HPDE6-E6E7 (cell line): Measurements from ENCODE around the gene CACNA1C.

Source experiments
- DNase-seq: peaks from one replicate; pipeline ENCODE4 v3.0.0; 2011; ENCODE audit warnings: missing footprints; ENCODE audit errors: extremely low spot score

The CACNA1C gene

DNA sequence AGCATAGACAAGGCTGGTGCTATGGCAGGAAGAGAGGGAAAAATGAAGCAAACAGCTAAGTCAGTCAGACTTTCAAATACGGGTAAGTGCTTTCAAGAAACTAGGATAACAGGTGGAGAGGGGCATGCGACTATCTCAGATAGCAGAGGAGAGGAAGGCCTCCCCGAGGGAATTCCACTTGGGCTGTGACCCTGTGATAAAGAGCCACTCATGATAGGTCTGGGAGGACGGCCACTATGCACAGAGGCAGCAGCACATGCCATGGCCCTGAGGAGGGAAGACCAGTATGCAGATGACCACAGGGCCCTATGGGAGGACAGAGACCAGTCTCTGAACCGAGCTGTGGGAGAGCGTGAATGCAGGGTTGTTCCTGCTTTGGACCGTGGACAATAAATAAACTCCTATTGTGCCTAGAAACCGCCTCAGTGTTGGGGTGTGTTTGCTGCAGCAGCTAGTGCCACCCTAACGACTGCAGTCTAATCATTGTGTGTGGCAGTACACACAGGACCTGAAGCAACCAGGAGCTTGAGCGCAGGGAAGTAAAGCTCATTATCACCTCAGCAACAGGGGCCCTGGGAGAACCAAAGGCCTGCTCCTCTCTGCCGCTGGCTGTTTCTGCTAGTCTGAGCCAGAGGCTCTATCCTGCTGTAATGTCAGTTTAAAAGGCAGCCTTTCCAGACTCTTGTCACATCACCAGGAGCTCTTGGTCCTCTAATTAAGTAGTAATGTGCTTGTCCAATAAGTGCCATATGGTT is 119.1 kb downstream of the CACNA1C start:
- no peak for DNase-seq

DNA sequence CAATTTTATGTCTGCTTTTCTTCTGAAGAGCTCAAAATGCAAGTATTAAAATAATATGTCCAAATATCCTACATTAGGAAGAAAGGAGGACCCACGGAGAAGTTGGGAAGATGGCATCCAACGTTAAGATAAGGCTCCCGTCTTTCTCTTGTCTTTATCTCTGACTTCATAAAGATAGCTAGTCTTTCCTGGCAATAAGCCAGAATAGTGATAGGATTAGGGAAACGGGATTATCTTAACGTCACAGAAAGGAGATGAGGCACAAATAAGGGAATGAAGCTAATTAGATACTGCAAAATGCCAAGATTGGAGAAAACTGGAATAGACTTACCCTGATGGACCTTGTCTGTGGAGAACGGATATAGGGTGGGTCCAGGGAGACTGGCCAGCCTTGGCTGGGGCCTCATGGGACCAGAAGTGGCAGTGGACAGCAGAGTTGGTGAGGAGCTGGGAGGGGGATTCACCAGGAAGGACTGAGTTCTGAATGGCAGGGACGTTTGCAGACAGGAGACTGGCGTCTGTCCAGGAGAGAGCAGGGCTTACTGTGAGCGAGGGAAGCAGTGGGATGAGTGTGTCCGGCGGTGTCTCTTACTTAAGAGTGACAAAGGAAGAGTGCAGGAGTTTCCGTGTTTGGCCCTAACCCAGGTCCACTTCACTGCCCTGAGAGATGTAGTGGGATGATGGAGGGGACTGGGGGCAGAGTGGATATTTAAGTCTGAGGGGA is 119.9 kb downstream of the CACNA1C start:
- DNase-seq: no peak

DNA sequence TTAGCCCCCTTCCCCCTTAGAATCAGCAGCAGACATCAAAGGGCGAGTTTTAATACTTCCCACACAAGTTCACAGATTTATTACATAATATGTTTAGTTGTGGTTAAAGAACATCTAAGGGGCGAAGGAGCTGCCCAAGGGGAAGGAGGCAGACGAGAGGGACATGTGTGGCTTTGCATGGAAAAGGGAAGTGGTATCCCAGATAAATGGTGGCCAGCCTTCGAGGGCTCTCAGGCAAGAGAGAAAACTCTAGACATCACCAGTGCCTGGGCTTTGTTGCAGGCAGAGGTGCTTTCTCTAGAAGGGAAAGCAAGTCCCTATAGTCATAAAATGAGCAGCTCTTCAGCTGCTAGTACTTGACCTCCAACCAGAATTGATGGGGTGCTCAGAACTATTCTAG is 121.2 kb downstream of the CACNA1C start:
- no peak for DNase-seq

DNA sequence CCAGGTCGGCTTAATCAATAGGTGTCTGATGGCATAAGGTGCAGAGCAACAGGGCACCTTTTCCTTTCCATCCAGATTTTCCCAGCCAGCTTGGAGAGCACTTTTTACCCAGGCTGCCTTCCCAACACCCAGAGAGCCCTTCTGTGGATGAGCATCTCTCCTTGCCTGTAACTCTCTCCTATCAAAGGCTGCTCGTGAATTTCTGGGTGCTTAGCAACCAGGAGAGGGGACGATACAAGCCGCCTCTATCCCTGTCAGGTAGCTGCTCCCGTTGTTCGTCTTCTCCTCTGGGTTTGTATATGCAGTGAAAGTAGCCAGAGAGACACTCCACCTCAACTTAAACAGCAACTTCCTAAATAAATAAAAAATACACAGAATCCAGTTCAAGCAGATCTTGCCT is 124.2 kb downstream of the CACNA1C start:
- no peak for DNase-seq

DNA sequence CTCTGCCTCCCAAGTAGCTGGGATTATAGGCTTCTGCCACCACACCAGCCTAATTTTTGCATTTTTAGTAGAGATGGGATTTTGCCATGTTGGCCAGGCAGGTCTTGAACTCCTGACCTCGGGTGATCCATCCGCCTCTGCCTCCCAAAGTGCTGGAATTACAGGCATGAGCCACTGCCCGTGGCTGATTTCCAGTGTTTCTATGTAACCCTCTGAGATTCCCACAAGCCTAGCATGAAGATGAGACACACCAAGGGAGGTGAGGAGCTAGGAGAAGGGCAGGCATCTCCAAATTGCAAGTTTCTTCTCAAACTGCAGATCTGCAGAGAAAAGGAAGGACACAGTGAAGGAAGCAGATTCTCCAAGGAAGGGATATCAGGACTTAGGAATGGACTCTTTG is 125.0 kb downstream of the CACNA1C start:
- no peak for DNase-seq

DNA sequence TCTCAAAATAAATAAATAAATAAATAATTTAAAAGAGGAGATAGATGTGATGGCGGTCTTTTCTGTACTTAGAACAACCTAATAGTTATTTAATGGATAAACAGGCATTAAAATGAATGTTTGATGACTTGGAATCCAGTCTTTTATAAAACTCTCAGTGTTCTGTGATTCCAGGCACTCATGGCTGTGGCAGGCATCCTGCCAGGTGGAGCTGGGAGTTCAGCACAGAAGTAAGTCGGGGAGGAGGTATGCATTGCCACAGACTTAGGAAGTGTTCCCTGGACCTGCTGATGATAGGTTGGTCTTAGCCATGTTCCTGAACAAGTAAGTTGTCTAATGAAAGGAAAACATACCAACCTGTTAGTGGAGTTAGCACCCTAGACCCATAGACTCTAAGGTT is 126.3 kb downstream of the CACNA1C start:
- no peak for DNase-seq

DNA sequence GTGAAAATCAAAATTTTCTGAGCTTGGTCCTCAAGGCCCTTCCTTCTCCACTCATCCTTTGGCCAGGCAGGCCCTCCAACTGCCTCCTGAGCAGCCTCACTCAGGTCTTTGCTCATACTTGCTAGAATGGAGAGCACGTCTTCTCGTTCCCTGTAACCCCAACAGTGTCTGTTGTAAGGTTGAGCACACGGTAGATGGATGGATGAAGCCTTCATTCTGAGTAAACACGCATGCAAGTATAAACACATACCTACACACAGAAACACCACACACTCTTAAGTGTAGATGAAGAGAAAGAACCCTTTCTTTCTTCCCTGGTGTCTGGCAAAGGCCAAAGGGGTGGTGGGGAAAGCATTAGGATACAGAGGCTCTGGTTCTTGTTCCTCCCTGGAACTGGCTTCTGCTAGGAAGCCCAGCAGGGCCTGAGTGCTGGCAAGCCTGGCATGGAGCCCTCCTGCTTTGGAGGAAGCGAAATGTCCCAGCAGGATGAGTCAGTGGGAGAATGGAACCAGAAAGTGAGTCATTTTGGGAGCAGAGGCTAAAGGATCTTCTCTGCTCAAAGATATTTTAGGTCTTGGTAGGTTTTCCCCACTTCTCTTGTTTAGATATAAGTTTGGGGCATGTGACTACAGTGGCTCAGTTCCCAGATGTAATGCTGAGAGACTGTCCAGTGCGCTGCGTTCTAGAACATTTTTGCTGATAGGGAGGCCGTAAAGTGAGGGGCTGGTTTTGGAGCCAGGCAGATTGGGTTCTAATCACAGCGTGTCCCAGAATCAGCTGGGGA is 127.4 kb downstream of the CACNA1C start:
- DNase-seq: no peak

DNA sequence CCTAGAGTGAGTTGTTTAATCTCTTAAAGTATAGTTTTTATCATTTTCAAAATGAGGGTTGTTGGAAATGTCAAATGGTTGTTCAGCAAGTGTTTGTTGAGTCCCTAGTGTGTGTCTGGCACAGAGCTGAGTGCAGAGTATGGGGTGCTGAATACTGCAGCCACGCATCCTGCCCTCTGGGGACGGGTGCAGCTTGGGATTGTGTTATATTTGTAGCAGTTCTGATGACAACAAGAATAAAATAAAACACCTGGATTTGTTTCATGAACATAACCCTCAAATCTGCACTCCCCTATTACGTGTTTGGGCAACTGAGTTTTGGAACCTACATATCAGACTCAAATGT is 127.9 kb downstream of the CACNA1C start:
- no peak for DNase-seq

DNA sequence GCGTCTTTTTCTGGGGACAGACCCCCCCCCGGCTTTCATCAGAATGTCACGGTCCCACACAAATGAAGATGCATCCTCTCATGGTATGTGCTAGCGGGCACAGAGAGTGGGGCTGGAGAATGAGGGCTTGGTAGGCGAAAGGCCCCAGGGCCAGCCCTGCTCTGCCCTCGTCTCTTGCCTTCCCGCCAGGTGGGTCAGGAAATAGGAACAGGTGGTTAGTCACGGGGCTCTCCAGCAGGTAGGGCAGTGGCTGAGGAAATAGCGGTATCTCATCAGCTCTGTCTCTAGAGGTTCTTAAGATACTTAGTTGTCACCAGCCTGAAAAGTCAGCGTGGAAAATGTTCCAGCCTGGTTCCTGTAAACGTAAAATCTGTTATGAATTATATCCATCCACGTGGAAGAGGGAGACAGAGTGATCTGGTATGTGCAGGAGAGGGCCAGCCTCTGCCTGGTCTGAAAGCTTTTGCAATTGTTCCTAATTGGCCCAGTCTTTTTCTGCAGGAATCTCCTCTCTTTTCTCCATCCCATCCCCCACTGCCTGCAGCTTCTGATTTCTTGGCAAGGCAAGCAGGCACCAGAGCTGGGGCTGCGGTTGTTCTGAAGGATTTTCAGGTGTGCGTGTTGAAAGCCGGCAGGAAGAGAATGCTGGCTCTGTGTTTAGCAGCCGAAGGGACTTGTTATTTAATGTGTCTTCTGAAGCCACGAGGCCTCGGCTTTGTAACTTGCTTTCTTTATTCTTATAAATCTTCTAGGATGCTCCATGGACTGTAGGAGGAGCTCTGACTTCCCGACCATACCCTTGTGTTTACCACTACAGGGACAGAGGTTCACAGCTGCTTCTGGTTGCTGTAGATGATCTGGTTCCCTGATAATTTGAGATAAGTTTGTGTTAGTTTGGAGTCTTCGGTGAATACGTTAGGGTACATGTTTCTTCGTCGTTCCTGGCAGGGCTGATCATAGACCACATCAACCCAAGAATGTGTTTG is 131.1 kb downstream of the CACNA1C start:
- DNase-seq: no peak

DNA sequence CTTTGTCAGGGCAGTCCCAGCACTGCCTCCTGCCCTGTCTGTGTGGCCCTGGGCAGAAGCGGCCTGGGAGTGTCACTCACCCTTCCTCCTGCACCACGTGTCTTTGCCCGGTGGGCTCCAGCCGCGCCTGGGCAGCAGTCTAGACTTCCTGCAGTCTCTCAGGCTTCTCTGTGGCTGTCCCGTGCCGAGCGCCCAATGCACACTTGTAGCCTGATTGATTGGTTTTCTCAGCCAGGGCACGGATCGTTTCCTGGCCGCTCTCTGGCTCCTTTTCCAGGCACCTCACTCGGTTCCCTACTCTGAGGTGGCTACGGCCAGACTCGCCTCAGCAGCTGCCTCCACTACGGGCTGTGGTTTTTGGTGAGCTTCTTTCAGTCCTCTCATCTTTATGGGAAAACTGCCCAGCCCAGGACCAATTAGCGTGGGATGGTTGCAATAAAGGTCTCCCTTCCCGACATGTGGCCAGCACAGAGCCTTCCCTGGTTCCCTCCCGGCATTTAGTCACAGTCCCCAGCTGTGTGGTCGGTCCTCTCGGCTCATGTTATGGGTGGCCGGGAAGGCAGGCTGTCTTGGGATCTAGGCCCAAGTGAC is 133.1 kb downstream of the CACNA1C start:
- no peak for DNase-seq

DNA sequence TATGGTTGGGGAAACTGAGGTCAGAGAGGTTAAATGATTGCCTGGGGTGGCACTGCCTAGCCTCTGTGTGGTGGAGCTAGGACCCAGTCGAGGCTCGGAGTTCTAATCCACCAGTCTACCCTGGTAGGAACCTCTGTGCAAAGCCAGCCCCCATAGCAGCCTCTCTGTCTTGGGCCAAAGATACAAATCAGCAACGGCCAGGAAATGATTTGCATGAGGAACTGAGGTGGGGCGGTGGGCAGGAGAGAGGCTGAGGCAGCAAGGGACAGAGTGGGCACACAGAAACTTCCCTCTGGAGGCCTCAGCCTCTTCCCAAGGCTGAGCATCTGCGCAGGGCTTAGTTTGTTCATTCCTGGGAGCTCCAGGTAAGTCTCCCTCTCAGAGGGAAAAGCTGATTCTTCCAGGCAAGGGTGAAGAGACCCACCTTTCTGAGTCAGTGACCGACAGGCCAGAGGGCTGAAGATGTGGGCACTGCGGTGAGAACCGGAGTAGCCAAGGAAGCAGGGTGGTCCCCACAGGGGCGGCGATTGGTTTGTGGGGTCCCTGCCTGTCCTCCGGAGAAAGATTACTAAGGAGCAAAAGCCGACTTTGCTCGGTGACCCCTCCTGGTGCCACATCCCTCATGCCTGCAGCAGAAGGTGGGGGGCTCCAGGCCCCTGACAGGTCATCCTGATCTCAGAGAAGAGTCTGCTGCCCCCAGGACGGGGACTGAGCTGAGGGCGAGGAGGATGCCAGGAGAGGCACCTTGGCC is 134.6 kb downstream of the CACNA1C start:
- no peak for DNase-seq

DNA sequence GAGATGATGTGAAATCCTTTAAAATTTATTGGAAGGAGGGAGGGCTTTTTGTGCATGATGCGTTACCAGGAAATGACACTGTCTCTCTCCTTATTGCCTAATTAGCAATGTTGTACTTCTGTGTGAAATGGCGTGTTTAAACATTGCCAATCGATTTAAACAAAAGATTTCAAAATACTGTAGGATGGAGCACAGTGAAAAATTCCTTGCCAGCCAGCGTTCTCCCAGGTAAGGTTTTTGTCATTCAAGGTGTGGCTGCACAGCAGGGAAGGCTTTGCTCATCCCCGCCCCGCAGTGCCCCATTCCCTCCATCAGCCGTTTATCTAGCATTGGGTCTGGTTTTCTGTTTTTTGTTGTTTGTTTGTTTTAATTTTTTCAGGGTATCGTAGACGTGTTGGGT is 137.3 kb downstream of the CACNA1C start:
- DNase-seq: no peak

DNA sequence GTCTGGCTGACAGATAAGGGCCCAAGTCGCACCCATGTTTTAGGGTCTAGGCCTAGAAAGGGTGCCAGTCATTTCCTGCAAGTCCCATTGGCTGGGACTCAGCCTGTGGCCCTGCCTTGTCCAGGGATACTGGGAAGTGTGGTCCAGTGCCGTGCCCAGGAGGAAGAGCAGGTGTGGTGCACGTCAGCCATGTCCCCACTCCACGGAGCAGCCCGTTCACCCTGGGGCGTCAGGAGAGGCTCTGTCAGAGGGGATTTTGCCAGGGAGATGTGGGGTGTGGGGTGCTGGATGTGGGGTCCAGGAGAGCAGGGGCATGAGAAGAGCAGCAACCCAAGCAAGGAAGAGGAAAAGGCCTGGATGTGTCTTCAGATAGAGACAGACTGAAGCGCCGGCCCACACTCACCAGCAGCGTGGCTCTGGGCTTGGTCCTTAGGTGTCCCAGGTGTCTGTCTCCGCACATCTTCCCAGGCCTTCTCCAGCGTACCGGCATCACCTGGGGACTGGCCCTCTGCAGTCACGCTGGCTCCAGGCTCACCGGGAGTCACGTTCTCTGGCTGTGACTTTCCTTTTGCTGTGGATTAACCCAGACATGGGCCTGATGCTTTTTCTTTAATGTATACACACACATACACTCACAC is 138.2 kb downstream of the CACNA1C start:
- DNase-seq: no peak

DNA sequence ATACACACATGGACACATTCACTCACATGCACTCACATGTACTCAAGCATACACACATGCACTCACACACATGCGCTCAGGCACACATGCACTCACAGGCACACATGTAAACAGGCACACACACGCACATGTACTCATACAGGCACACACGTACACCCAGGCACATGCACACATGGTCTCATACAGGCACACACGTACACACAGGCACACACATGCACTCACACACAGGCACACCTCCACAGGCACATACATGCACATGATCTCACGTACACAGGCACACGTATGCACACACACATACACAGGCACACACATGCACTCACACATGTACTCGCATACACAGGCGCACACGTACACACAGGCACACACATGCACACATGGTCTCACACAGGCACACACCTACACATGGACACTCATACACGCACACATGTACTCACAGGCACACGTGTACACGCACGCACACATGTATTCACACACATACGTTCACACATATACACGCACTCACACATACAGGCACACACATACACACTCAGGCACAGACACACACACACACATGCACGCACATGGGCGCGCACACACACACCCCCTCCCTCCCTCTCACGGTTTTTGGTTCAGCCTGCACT is 138.9 kb downstream of the CACNA1C start:
- DNase-seq: no peak

DNA sequence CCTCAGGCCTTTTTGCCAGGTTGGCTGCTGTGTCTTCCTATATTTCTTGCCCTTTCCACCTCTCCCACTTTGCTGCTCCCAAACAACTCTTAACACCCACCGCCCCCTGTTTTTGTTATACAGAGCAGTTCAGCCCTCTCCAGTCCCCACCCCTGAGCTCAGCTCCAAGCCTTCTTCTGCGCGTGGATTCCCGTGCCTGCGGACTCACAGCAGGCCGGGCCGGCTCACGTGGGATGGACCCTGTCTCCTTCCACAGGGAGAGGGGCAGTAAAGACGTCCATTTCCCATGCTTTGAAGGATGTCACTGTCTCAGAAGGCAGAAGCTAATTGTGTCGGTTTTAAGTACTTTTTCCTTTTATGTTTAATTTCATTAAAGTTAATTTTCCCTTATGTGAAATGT is 139.4 kb downstream of the CACNA1C start:
- no peak for DNase-seq

DNA sequence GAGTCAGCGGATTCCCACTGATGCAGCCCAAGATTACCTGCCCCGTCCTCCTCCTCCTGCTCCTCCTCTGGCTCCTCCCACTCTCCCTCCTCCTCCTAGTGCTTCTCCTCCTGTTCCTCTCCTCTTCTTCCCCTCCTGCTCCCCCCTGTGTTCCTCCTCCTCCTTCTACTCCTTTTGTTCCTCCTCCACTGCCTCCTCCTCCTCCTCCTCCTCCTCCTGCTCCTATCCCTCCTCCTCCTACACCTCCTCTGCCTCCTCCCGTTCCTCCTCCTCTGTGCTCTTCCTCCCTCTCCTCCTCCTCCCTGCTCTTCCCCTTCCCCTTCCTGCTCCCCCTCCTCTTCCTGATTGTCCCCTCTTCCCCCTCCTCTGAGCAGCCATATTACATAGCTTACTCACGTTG is 141.3 kb downstream of the CACNA1C start:
- no peak for DNase-seq

DNA sequence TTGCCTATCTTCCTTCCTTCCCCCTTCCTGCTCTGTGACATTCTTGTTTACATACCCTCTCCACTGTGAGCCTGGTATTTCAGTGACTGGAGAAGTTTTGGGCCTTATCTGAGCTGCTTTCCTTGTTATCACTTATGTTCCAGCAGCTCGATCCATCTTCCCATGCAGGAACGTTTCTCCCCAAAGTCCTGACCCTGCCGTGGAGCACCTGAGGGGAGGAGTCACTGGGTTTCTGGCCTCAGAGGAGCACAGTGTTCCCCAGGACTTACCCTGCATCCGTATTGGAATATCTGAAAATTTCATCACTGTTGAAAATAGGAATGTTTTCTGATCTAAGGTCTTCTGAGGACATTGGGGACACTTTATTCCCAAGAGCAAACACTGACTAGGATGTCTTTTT is 141.8 kb downstream of the CACNA1C start:
- DNase-seq: no peak

DNA sequence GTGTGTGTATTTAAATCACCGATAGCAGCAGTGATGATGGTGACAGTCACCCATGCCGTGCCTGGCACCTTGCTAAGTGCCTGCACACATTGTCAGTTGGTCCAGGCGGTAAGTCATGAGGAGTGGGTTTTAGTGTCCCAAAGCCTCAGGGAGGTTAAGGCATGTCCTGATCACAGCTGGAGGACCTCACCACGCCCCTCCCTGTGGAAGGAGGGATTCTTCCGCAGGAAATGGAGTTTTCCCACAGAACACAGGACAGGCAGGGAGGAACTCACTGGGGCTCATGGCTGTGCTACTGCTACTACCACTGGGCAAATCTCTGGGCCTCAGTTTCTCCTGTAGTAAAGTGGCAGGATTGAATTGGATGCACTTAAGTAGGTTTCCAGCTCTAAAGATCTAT is 142.3 kb downstream of the CACNA1C start:
- DNase-seq: no peak

DNA sequence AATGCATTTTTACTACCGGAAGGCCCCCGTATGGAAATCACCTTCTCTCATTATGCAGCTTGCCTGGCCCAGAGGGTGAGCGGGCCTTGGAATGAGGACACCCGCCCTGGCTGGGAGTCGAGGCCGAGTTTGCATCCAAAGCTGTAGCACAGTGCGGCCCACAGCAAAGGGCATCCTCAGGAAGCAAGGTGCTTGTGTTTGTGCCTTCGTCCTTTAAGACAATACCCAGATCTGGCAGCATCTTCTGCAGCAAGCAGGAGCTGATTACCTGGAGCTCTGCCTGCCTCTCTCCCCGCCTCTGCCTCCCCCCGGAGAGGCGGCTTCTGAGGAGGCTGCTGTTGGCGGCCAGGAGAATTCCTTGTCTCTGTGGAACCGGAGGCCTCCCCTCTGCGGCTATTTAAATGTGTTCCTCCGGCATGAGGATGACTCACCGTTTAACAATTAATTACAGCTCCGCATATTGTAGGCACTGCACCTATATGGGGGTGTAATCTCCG is 145.3 kb downstream of the CACNA1C start:
- no peak for DNase-seq
